K562 (cell line): ENCODE measurements around the gene PRDX2. TPM values are rescaled to one million over a fixed set of nuclear protein-coding genes. Genes with fewer than 3 reads are reported as not detected.

Source experiments
- BRD9 ChIP-seq: fragments of 450-650 bp; IDR thresholded peaks from 2 replicates; pipeline ENCODE4 v1.6.1; 2018; ENCODE audit warnings: low read depth; ENCODE audit not compliant: partially characterized antibody
- CBX1 ChIP-seq: sonication (generic); IDR thresholded peaks from 2 replicates; pipeline ENCODE4 v1.6.1; 2016; ENCODE audit warnings: antibody characterized with exemption, low read depth, mild to moderate bottlenecking
- ESRRA ChIP-seq: fragments of 450-650 bp; IDR thresholded peaks from 2 replicates; pipeline ENCODE4 v1.6.1; 2014; ENCODE audit warnings: low read depth, mild to moderate bottlenecking, moderate library complexity, borderline replicate concordance
- FIP1L1 ChIP-seq: fragments of 200-400 bp; formaldehyde crosslinking; IDR thresholded peaks from 2 replicates; pipeline ENCODE4 v1.6.1; 2018; ENCODE audit warnings: mild to moderate bottlenecking, low read depth, low read length; ENCODE audit not compliant: poor library complexity, severe bottlenecking
- FOSL1 ChIP-seq: fragments of 200-800 bp; sonication (Bioruptor generic); conservative IDR thresholded peaks from 2 replicates; pipeline ENCODE4 v1.6.1; 2016; ENCODE audit warnings: missing genetic modification characterization, missing compliant biosample characterization
- HDAC2 ChIP-seq: fragments of 450-650 bp; IDR thresholded peaks from 2 replicates; pipeline ENCODE4 v1.6.1; 2016; ENCODE audit warnings: mild to moderate bottlenecking
- MTF1 ChIP-seq: fragments of 250-450 bp; sonication (Bioruptor Pico); IDR thresholded peaks from 2 replicates; pipeline ENCODE4 v1.9.0; 2021; ENCODE audit warnings: moderate library complexity, mild to moderate bottlenecking, inconsistent platforms, borderline replicate concordance
- NELFE ChIP-seq: IDR thresholded peaks from 2 replicates; pipeline ENCODE4 v1.6.1; 2011; ENCODE audit warnings: mild to moderate bottlenecking; ENCODE audit not compliant: insufficient read depth, insufficient read length
- POLR2A ChIP-seq: fragments of 450-650 bp; conservative IDR thresholded peaks from 2 replicates; pipeline ENCODE4 v1.6.1; 2016
- RUNX1 ChIP-seq: sonication (generic); IDR thresholded peaks from 2 replicates; pipeline ENCODE4 v1.6.1; 2016; ENCODE audit warnings: antibody characterized with exemption, low read depth
- SIX5 ChIP-seq, 2 experiments: IDR thresholded peaks; 2 replicates each; pipeline ENCODE4 v1.6.1; 2011; ENCODE audit warnings: low read length in 2 of 2, borderline replicate concordance in 1 of 2, low read depth in 1 of 2, mild to moderate bottlenecking in 1 of 2, moderate library complexity in 1 of 2; ENCODE audit not compliant: insufficient read depth in 1 of 2
- SMAD1 ChIP-seq: fragments of 150-350 bp; IDR thresholded peaks from 2 replicates; pipeline ENCODE4 v1.6.1; 2014; ENCODE audit warnings: low read length, low read depth; ENCODE audit not compliant: partially characterized antibody
- SMC3 ChIP-seq: conservative IDR thresholded peaks from 2 replicates; pipeline ENCODE4 v1.6.1; 2011; ENCODE audit warnings: low read depth, low read length, improper control_type of control experiment; ENCODE audit not compliant: insufficient read depth
- ZNF41 ChIP-seq: fragments of 250-450 bp; sonication (Bioruptor Pico); conservative IDR thresholded peaks from 2 replicates; pipeline ENCODE4 v1.4.0; 2020; ENCODE audit warnings: mild to moderate bottlenecking
- polyA plus RNA-seq, 8 experiments: library from polyadenylated mRNA; depleted of rRNA in 4 of 8; stranded (reverse) in 5 of 8; unstranded in 3 of 8; fragments of >200 nt; fragmentation: Nextera tagmentation in 2 of 8; fragmentation: Illumina TruSeq in 1 of 8; extraction: Ambion mirVana in 2 of 8; extraction: Trizol in 1 of 8; gene quantifications; 2 replicates each; pipeline versions ENCODE4 v1.2.1 to v1.2.3, GENCODE V29; 2011 to 2014; ENCODE audit warnings: inconsistent platforms in 1 of 8, missing spikeins in 1 of 8
- total RNA-seq, 7 experiments: library from RNA; depleted of rRNA in 6 of 7; stranded (reverse); fragments of >200 nt in 6 of 7; fragmentation: Illumina TruSeq in 2 of 7; extraction: Trizol in 2 of 7; gene quantifications; 2 replicates each; pipeline versions ENCODE4 v1.2.1 to v1.2.3, GENCODE V29; 2011 to 2021; ENCODE audit warnings: low replicate concordance in 1 of 7
- TF ChIP-seq, protein P1 (sequence below), 2 experiments: fragments of 450-650 bp; IDR thresholded peaks; 2 replicates each; pipeline ENCODE4 v1.6.1; 2018; ENCODE audit warnings: mild to moderate bottlenecking in 2 of 2, low read depth in 1 of 2; ENCODE audit not compliant: partially characterized antibody in 2 of 2
- TF ChIP-seq, protein P2 (sequence below): fragments of 450-650 bp; IDR thresholded peaks from 2 replicates; pipeline ENCODE4 v1.6.1; 2016; ENCODE audit warnings: missing biosample characterization, missing genetic modification characterization
- TF ChIP-seq, protein P3 (sequence below): sonication (generic); formaldehyde crosslinking; IDR thresholded peaks from 2 replicates; pipeline ENCODE4 v1.8.0; 2022; ENCODE audit warnings: missing genetic modification reagents, mild to moderate bottlenecking, borderline replicate concordance

The PRDX2 gene
- total and polyA plus RNA-seq, 9 of the 15 experiments (the other 6 are each of a cell fraction or from before 2014, with no cell fraction given) = 206 to 1,183 (median 415) TPM

DNA sequence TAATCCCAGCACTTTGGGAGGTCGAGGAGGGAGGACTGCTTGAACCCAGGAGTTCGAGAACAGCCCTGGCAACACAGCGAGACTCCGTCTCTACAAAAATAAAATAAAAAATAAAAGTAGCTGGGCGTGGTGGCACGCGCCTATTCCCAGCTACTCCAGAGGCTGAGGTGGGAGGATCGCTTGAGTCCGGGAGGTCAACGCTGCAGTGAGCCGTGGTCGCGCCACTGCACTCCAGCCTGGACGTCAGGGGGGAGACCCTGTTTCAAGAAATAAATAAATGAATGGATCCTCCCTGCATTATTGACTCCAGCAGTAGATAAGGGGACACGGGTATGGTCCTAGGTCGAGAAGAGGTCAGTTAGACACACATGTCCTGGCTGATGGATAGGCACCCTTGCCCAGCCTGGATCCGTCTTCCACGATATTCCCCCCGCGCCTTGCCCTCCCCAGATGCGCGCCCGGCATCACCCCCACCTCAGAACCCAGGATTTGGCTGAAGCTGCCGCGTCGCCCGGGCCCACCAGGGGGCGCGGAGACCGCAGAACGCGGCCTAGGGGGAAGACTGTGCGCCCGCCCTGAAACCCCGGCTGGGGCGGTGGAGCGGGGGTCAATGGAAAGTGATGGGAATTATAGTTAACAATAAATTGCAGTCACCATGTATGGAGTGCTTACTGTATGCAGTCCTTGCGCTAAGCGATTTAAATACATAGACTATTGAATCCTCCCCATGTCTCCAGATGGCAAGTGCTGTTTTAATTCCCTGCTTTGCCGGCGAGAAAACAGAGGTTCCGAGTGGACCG lies 24.2 kb downstream of the PRDX2 start (continued):
- TF ChIP-seq ESRRA (peak; percentile 80; the same call in 1 of the 2 replicates), HDAC2 (no peak), SIX5 (IDR thresholded peaks at IDR 0.05; ENCODE audit: borderline replicate concordance in 1 of 2, insufficient read depth in 1 of 2, low read depth in 1 of 2, low read length in 2 of 2) (no peak), CBX1 (no peak), FOSL1 (tag) (no peak), NELFE (no peak), BRD9 (peak; percentile 45), POLR2A (no peak), SMAD1 (no peak), MTF1 (CRISPR knock-in tag) (no peak), FIP1L1 (no peak), RUNX1 (no peak), ZNF41 (CRISPR knock-in tag) (no peak), SMC3 (peak; percentile 86)
- TF ChIP-seq, protein P1, sequence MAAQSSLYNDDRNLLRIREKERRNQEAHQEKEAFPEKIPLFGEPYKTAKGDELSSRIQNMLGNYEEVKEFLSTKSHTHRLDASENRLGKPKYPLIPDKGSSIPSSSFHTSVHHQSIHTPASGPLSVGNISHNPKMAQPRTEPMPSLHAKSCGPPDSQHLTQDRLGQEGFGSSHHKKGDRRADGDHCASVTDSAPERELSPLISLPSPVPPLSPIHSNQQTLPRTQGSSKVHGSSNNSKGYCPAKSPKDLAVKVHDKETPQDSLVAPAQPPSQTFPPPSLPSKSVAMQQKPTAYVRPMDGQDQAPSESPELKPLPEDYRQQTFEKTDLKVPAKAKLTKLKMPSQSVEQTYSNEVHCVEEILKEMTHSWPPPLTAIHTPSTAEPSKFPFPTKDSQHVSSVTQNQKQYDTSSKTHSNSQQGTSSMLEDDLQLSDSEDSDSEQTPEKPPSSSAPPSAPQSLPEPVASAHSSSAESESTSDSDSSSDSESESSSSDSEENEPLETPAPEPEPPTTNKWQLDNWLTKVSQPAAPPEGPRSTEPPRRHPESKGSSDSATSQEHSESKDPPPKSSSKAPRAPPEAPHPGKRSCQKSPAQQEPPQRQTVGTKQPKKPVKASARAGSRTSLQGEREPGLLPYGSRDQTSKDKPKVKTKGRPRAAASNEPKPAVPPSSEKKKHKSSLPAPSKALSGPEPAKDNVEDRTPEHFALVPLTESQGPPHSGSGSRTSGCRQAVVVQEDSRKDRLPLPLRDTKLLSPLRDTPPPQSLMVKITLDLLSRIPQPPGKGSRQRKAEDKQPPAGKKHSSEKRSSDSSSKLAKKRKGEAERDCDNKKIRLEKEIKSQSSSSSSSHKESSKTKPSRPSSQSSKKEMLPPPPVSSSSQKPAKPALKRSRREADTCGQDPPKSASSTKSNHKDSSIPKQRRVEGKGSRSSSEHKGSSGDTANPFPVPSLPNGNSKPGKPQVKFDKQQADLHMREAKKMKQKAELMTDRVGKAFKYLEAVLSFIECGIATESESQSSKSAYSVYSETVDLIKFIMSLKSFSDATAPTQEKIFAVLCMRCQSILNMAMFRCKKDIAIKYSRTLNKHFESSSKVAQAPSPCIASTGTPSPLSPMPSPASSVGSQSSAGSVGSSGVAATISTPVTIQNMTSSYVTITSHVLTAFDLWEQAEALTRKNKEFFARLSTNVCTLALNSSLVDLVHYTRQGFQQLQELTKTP (IDR thresholded peaks at IDR 0.05; ENCODE audit: low read depth in 1 of 2, partially characterized antibody in 2 of 2) = no peak
- TF ChIP-seq, protein P2, sequence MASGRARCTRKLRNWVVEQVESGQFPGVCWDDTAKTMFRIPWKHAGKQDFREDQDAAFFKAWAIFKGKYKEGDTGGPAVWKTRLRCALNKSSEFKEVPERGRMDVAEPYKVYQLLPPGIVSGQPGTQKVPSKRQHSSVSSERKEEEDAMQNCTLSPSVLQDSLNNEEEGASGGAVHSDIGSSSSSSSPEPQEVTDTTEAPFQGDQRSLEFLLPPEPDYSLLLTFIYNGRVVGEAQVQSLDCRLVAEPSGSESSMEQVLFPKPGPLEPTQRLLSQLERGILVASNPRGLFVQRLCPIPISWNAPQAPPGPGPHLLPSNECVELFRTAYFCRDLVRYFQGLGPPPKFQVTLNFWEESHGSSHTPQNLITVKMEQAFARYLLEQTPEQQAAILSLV (tag) = no peak
- TF ChIP-seq, protein P3, sequence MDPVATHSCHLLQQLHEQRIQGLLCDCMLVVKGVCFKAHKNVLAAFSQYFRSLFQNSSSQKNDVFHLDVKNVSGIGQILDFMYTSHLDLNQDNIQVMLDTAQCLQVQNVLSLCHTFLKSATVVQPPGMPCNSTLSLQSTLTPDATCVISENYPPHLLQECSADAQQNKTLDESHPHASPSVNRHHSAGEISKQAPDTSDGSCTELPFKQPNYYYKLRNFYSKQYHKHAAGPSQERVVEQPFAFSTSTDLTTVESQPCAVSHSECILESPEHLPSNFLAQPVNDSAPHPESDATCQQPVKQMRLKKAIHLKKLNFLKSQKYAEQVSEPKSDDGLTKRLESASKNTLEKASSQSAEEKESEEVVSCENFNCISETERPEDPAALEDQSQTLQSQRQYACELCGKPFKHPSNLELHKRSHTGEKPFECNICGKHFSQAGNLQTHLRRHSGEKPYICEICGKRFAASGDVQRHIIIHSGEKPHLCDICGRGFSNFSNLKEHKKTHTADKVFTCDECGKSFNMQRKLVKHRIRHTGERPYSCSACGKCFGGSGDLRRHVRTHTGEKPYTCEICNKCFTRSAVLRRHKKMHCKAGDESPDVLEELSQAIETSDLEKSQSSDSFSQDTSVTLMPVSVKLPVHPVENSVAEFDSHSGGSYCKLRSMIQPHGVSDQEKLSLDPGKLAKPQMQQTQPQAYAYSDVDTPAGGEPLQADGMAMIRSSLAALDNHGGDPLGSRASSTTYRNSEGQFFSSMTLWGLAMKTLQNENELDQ = no peak
